ENCODE measurements around the gene IL2RA.
"Not testable (repeated sequence)": the region's sequence is repeated elsewhere in the genome, so short reads cannot be mapped to it uniquely, and the experiment has no call there.

Gene IL2RA

GRCh38 chr10:6014241-6014761 lies 47.9 kb downstream of the IL2RA start:
- no peak for DNase-seq (ENCODE audit: low read depth in 2 of 2)

GRCh38 chr10:6013413-6014192 lies 48.6 kb downstream of the IL2RA start:
- DNase-seq (ENCODE audit: low read depth in 2 of 2), result no peak

GRCh38 chr10:6012121-6012905 lies 49.9 kb downstream of the IL2RA start:
- no peak for DNase-seq (ENCODE audit: low read depth in 2 of 2)

- DNase-seq (ENCODE audit: low read depth in 2 of 2), result no peak
These were observed 50.6 kb downstream of the IL2RA start for GRCh38 chr10:6011558-6011957.

GRCh38 chr10:6010569-6010968 lies 51.6 kb downstream of the IL2RA start:
- DNase-seq (ENCODE audit: low read depth in 2 of 2), result no peak

GRCh38 chr10:6009961-6010360 lies 52.2 kb downstream of the IL2RA start:
- DNase-seq (ENCODE audit: low read depth in 2 of 2), result no peak

GRCh38 chr10:6009150-6009549 lies 53.0 kb downstream of the IL2RA start:
- DNase-seq (ENCODE audit: low read depth in 2 of 2), result no peak

GRCh38 chr10:6008497-6009142 lies 53.5 kb downstream of the IL2RA start:
- no peak for DNase-seq (ENCODE audit: low read depth in 2 of 2)

- no peak for DNase-seq (ENCODE audit: low read depth in 2 of 2)
These were observed 55.2 kb downstream of the IL2RA start for GRCh38 chr10:6006991-6007390.

GRCh38 chr10:6006546-6006945 lies 55.6 kb downstream of the IL2RA start:
- no peak for DNase-seq (ENCODE audit: low read depth in 2 of 2)

GRCh38 chr10:6005856-6006395 lies 56.2 kb downstream of the IL2RA start:
- DNase-seq (ENCODE audit: low read depth in 2 of 2), result no peak

GRCh38 chr10:6005161-6005804 lies 56.9 kb downstream of the IL2RA start:
- DNase-seq (ENCODE audit: low read depth in 2 of 2), result not testable (repeated sequence)

GRCh38 chr10:6002809-6003510 lies 59.2 kb downstream of the IL2RA start:
- no peak for DNase-seq (ENCODE audit: low read depth in 2 of 2)

GRCh38 chr10:5999440-6000165 lies 62.6 kb downstream of the IL2RA start:
- no peak for DNase-seq (ENCODE audit: low read depth in 2 of 2)

GRCh38 chr10:5996696-5997095 lies 65.5 kb downstream of the IL2RA start:
- DNase-seq (ENCODE audit: low read depth in 2 of 2), result no peak

GRCh38 chr10:5992398-5992797 lies 69.8 kb downstream of the IL2RA start:
- no peak for DNase-seq (ENCODE audit: low read depth in 2 of 2)

- no peak for DNase-seq (ENCODE audit: low read depth in 2 of 2)
These were observed 70.5 kb downstream of the IL2RA start for GRCh38 chr10:5991708-5992107.

- DNase-seq (ENCODE audit: low read depth in 2 of 2), result no peak
These were observed 72.4 kb downstream of the IL2RA start for GRCh38 chr10:5989756-5990155.

GRCh38 chr10:5988336-5988920 lies 73.7 kb downstream of the IL2RA start:
- DNase-seq (ENCODE audit: low read depth in 2 of 2), result no peak

GRCh38 chr10:5987747-5988146 lies 74.4 kb downstream of the IL2RA start:
- no peak for DNase-seq (ENCODE audit: low read depth in 2 of 2)

Data from stimulated activated CD8-positive, alpha-beta memory T cell treated with anti-CD3 and anti-CD28 coated beads, Interleukin-15, amount 100 ng/mL, for 48 hours (primary cell).